Adrenal gland (tissue), 5 donors: Measurements from ENCODE around the gene CDK14.

Source experiments
- POLR2A ChIP-seq, 2 donors: fragments of 450-650 bp; IDR thresholded peaks; one replicate each; pipeline ENCODE4 v1.6.1; 2017; ENCODE audit warnings: antibody characterized with exemption in 2 of 2, mild to moderate bottlenecking in 2 of 2, moderate library complexity in 1 of 2
- TF ChIP-seq, protein P1 (sequence below), 6 experiments: fragments of 450-650 bp in 4 of 6; fragments of 200-600 bp in 2 of 6; sonication (generic) in 1 of 6; IDR thresholded peaks; 1 replicate in 5 of 6; 2 replicates in 1 of 6; pipeline versions ENCODE4 v1.5.1 to v1.8.0; 2016 to 2021; ENCODE audit warnings: antibody characterized with exemption in 6 of 6, mild to moderate bottlenecking in 2 of 6, moderate library complexity in 1 of 6
- donor health status: DM: no; HTN: no; CAD: no.

DNA sequence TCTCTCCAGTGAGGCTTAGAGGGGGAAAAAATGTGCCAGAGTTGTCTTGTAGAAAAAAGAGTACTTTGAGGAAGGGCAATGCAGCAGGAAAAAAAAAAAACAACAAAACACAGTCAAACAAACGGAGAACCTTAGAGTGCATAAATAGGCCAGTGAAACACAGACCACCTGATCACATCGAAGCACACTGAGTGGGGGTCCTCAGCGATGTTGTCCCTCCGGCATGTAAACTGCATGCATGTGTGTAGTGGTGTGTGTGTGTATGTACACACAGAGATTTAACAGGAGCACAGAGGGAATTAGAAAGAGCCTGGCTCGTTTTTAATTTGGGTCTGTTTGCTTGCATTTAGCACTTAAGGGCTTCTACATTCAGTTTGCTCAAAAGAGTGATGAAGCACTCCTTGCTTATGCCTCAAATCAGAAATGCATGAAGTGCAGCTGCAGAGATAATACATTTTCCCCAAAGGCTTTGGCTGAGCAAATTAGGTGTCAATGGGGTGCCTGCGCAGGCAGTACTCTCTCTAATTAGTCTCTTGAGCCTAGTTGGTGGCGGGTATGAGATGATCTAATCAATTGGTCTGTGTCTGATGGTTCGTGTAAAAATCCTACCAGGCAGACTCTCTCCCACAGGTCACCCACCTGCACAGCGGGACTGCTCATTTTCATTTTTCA, 605.5 kb downstream of the CDK14 start:
- TF ChIP-seq, protein P1, sequence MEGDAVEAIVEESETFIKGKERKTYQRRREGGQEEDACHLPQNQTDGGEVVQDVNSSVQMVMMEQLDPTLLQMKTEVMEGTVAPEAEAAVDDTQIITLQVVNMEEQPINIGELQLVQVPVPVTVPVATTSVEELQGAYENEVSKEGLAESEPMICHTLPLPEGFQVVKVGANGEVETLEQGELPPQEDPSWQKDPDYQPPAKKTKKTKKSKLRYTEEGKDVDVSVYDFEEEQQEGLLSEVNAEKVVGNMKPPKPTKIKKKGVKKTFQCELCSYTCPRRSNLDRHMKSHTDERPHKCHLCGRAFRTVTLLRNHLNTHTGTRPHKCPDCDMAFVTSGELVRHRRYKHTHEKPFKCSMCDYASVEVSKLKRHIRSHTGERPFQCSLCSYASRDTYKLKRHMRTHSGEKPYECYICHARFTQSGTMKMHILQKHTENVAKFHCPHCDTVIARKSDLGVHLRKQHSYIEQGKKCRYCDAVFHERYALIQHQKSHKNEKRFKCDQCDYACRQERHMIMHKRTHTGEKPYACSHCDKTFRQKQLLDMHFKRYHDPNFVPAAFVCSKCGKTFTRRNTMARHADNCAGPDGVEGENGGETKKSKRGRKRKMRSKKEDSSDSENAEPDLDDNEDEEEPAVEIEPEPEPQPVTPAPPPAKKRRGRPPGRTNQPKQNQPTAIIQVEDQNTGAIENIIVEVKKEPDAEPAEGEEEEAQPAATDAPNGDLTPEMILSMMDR (IDR thresholded peaks at IDR 0.05), result no peak
- no peak for TF ChIP-seq POLR2A (IDR thresholded peaks at IDR 0.05)
